Measurements from ENCODE around the gene ASIC1. TPM values are rescaled to one million over a fixed set of nuclear protein-coding genes. Genes with fewer than 3 reads are reported as not detected.

The ASIC1 gene
- total RNA-seq (1 to 10 TPM in 2 of 9 donors, under 1 TPM in 6, not detected in 1; 0.65 to 1.2 (median 0.81) TPM), polyA plus RNA-seq (1 to 10 TPM in 1 of 3 donors, under 1 TPM in 2; 0.47 to 1.3 (median 0.71) TPM)
- long read RNA-seq, donor 1 = 0 reads
- long read RNA-seq, donor 2 = 0 reads
- long read RNA-seq, donor 3 = 0 reads
- long read RNA-seq, donor 4 = 0 reads
- long read RNA-seq, donor 5 = 0 reads
- long read RNA-seq, donor 6 = 0 reads
- long read RNA-seq, donor 7 = 0 reads
- long read RNA-seq, donor 8 = 0 reads
- long read RNA-seq, donor 9, partial matches to known transcripts = 0 of 1 reads
- long read RNA-seq, donor 9, other reads (novel, unspliced or antisense) = 0 of 1 reads
- long read RNA-seq, donor 10 = 0 reads

DNA sequence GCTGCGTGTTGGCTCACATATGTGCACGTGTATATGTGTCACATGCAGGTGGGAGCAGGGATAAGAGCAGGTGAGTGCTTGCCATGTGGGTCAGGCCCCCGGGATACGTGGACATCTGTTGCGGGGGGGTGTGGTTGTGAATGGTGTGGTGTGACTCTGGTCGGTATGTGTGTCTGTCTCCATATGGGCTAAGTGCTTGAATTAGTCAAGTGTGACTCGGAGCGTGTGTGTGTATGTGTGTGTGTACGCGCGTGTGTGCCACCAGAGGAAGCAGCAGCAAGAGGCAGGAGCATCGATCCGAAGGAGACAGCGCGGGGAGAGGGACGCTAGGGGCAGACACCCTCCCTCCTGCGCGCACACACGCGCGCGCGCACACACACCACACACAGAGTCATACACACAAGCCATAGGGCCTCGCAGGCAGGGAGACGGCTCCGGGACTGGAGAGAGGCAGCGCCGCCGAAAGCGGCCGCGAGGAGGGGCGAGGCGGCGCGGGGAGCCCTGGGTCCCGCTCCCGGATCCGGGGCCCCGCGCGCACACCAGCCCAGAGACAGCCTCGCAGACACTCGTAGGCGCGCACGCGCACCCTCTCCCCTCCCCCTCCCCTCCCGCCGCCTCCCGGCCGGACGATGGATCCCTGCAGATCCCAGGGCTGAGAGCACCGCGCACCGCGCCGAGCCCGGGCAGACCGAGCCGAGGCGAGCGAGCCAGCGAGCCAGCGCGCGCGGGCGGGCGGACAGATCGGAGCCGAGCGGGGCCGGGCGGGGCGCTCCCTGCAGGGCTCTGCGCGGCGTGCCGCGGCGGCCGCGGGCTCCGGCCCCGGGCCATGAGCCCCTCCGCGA is at the start of gene ASIC1:
Gene ASIC1, plus strand, starts transcription at position 597 of the 842 bp plus-strand sequence. CDS start 1,171 bp downstream, outside the sequence.
- 1 to 3% (median 2%) methylated on average over 12 to 87 of the region's 88 CpGs for WGBS, 4 donors
- Histone ChIP-seq H3K4me1 (replicated peaks in 1 of 2) (peaks cover 11 to 14% of the 10 kb centered on the region in 2 donors), H3K4me3 (peak within 1 kb of the TSS in 2 of 4 donors; percentile 40 to 80), H3K27ac (peak within 1 kb of the TSS in 2 of 5 donors; percentile 26 to 44), H3K27me3 (peaks cover 6% of the 10 kb centered on the region), H3K9me3 (replicated peaks in 1 of 3) (no peaks in the 10 kb centered on the region), H3K36me3 (replicated peaks in 1 of 2) (no peaks in the 10 kb centered on the region)
- intact Hi-C loops (cut with DNase I) = loop anchor here (5.0 to 10.0 kb wide), 3 partner anchors 90 to 192 kb away; no protein-coding TSS in a partner anchor
- peak in 4 of 6 experiments; percentile 11 to 25 (median 20) for TF ChIP-seq CTCF (IDR thresholded peaks at IDR 0.05)
- TF ChIP-seq POLR2A (IDR thresholded peaks at IDR 0.05) = no peak
- DNase-seq = peak; percentile 66 to 85 (median 73)

- H3K9me3 ChIP-seq (replicated peaks in 1 of 3) = no peaks in the 10 kb centered on the region
- no peak overlapping the region for H3K4me3 ChIP-seq
- TF ChIP-seq CTCF (IDR thresholded peaks at IDR 0.05) = no peak
- no peak for TF ChIP-seq POLR2A (IDR thresholded peaks at IDR 0.05)
- H3K27ac ChIP-seq = no peak overlapping the region
- no peak for DNase-seq
- no peaks in the 10 kb centered on the region for H3K36me3 ChIP-seq (replicated peaks in 1 of 2)
- intact Hi-C loops (cut with DNase I) = no loop called here
- H3K4me1 ChIP-seq (replicated peaks in 1 of 2) = peaks cover 0 to 14% of the 10 kb centered on the region in 2 donors
- no peaks in the 10 kb centered on the region for H3K27me3 ChIP-seq
- WGBS, 4 donors = 91 to 94% (median 93%) methylated on average over 2 of the region's 2 CpGs
Measured at GRCh38 chr12:50013361-50014147, 43.8 kb upstream of the ASIC1 start.

- H3K36me3 ChIP-seq (replicated peaks in 1 of 2) = no peaks in the 10 kb centered on the region
- H3K27ac ChIP-seq = no peak overlapping the region
- no peak overlapping the region for H3K4me3 ChIP-seq
- TF ChIP-seq POLR2A (IDR thresholded peaks at IDR 0.05) = no peak
- no peak for TF ChIP-seq CTCF (IDR thresholded peaks at IDR 0.05)
- no peak for DNase-seq
- H3K27me3 ChIP-seq = no peaks in the 10 kb centered on the region
- H3K9me3 ChIP-seq (replicated peaks in 1 of 3) = no peaks in the 10 kb centered on the region
- intact Hi-C loops (cut with DNase I) = no loop called here
- WGBS, 4 donors = 94 to 99% (median 95%) methylated on average over 3 of the region's 3 CpGs
- H3K4me1 ChIP-seq (replicated peaks in 1 of 2) = peaks cover 0 to 14% of the 10 kb centered on the region in 2 donors
Measured at GRCh38 chr12:50014342-50014741, 43.1 kb upstream of the ASIC1 start.

Data from adrenal gland (tissue), 19 donors.